Muscle of back (tissue), 13 donors: Measurements from ENCODE around the gene HMGN5. TPM values are rescaled to one million over a fixed set of nuclear protein-coding genes. Genes with fewer than 3 reads are reported as not detected.
A peak's percentile ranks its signal among the peaks of the same experiment; 100 is the strongest.

Source experiments
- DNase-seq, 3 donors: peaks; one replicate each; pipeline versions ENCODE4 v3.0.0 to v3.0.0-alpha.2; 2013
- long read RNA-seq, 9 donors: transcript quantifications; one replicate each; lab custom pipeline, GENCODE V29; 2026
- polyA plus RNA-seq, 10 donors: library from polyadenylated mRNA; unstranded; fragments of 120-200 nt; gene quantifications; one replicate each; pipeline ENCODE4 v1.2.1, GENCODE V29; 2013; ENCODE audit not compliant: insufficient read length in 10 of 10

HMGN5 gene, protein sequence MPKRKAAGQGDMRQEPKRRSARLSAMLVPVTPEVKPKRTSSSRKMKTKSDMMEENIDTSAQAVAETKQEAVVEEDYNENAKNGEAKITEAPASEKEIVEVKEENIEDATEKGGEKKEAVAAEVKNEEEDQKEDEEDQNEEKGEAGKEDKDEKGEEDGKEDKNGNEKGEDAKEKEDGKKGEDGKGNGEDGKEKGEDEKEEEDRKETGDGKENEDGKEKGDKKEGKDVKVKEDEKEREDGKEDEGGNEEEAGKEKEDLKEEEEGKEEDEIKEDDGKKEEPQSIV
- polyA plus RNA-seq: 1 to 10 TPM; 4.8 to 10.0 (median 7.2) TPM
- long read RNA-seq, donor 1, transcript HMGN5-203 (6 exons, 578 nt): major isoform, 6 of 9 reads
- long read RNA-seq, donor 1, partial matches to known transcripts: 0 of 9 reads
- long read RNA-seq, donor 1, other reads (novel, unspliced or antisense): 0 of 9 reads
- long read RNA-seq, donor 2, partial matches to known transcripts: 0 of 6 reads
- long read RNA-seq, donor 2, other reads (novel, unspliced or antisense): 0 of 6 reads
- long read RNA-seq, donor 3: 0 reads
- long read RNA-seq, donor 4, partial matches to known transcripts: 0 of 2 reads
- long read RNA-seq, donor 4, other reads (novel, unspliced or antisense): 0 of 2 reads
- long read RNA-seq, donor 5, partial matches to known transcripts: 258 of 261 reads
- long read RNA-seq, donor 5, other reads (novel, unspliced or antisense): 0 of 261 reads
- long read RNA-seq, donor 6, transcript HMGN5-203 (6 exons, 578 nt): major isoform, 7 of 223 reads
- long read RNA-seq, donor 6, partial matches to known transcripts: 135 of 223 reads
- long read RNA-seq, donor 6, other reads (novel, unspliced or antisense): 80 of 223 reads
- long read RNA-seq, donor 7, transcript HMGN5-203 (6 exons, 578 nt): major isoform, 7 of 78 reads
- long read RNA-seq, donor 7, partial matches to known transcripts: 70 of 78 reads
- long read RNA-seq, donor 7, other reads (novel, unspliced or antisense): 0 of 78 reads
- long read RNA-seq, donor 8, transcript HMGN5-203 (6 exons, 578 nt): major isoform, 9 of 96 reads
- long read RNA-seq, donor 8, partial matches to known transcripts: 82 of 96 reads
- long read RNA-seq, donor 8, other reads (novel, unspliced or antisense): 0 of 96 reads
- long read RNA-seq, donor 9: 0 reads

DNA sequence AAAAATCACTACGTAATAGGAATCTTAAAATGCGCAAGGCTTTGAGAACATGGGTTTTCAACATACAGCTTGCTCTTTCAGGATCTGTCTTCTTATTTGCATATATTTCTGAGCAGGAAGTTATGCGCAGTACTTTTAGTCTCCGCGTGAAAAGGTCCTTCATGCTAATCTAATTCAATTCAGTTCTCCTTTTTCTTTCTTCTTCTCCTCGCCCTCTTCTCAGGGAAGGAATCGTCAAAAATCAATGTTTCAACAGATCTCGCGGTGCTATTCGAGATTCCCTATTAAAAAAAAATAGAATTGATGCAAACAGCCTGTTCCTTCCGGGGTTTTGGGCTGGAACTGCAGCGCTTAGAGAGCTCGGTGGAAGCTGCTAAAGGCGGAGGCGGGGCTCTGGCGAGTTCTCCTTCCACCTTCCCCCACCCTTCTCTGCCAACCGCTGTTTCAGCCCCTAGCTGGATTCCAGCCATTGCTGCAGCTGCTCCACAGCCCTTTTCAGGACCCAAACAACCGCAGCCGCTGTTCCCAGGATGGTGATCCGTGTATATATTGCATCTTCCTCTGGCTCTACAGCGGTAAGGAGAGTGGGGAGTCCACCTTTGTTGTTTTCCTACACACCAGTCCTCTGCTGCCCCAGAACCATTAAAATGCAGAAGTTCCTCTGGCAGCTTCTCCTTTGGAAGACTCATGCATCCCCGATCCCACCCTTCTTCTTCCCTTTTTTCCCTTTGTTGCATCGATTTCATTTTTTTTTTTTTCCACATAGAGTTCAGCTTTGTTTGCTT is at the start of gene HMGN5, which contains the start of gene SH3BGRL:
HMGN5 (minus strand) TSS at position 243 of the 785 bp plus-strand sequence. CDS start 80,364 bp downstream, outside the sequence.
SH3BGRL (plus strand) TSS at position 432 of the 785 bp plus-strand sequence; CDS start at position 531, 99 bp downstream.
- DNase-seq: peak; percentile 87 to 95 (median 88)

DNA sequence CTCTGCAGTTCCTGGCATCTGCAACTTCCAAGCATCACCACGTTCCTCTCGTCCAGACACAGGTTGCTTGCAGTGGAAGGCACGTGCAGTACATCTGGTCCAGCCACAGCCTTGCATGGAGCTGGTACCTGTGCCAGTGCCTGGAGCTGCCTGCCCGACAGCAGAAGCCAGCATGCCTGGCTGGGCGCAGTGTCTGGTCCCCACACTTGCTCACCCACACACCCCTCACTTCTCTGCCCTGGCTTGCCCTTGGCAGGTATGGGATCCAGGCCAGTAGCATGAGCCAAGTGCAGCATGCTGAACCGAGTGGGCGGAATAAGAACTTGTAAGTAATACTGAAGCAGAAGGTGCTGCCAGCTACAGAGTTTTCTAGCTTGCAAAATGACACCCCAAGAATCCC is 40.0 kb upstream of the HMGN5 start:
- DNase-seq: no peak

DNA sequence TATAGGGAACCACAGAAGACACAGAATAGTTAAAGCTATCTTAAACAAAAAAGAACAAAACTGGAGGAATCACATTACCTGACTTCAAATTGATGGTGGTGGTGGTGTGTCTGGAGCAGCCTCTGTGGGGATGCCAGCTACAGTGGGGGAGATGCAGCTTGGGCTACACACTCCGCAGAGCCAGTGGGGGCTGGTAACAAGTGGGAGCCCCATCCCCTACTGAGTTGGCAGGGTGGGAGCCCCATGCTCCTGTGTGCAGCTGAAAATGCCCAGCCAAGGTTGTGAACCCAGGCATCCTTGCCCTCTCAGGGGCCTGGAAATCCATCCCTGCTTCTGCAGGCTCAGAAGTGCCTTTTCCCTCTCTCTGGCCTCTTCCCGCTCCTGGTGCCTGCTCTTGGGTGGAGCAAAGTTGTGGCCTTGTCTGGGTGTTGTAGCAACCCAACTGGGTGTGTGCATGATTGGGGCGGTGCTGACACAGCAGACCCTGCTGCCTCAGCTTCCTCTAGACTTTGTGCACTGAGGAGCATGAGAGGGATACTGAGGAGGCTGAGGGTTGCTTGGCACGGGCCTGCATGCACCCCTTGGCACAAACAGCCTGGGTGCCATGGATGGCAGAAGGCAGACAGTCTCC is 39.1 kb upstream of the HMGN5 start:
- no peak for DNase-seq

DNA sequence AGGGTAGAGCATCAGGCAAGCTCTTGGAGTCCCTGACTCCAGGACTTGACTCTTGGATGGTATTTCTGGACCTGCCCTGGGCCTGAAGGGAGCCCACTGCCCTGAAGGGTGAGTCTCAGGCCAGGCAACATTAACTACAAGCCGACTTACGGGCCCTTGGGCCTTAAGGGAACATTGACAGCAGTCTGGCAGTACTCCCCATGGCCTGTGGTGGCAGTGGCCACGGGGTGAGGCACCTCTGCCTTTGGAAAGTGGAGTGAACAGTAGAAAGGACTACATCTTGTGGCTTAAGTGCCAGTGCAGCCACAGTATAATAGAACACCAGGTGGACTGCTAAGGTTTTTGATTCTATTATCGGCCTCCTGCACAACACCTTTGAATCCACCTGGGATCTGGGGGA is 36.5 kb upstream of the HMGN5 start:
- DNase-seq: no peak

DNA sequence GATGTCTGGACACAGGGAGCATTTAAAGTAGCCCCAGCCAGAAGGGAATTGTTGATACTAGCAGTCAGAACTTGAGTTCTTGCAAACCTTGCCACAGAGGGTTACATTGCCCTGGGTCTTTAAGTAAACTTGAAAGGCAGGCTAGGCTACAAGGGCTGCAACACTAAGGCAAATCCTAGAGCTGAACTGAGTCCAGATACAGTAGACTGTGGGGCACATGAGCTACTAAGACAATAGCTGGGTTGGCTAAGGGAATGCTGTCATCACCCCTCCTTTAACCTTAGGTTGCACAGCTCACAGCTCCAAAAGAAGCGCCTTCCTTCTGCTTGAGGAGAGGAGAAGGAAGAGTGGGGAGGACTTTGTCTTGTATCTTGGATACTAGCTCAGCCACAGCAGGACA is 35.8 kb upstream of the HMGN5 start:
- no peak for DNase-seq

DNA sequence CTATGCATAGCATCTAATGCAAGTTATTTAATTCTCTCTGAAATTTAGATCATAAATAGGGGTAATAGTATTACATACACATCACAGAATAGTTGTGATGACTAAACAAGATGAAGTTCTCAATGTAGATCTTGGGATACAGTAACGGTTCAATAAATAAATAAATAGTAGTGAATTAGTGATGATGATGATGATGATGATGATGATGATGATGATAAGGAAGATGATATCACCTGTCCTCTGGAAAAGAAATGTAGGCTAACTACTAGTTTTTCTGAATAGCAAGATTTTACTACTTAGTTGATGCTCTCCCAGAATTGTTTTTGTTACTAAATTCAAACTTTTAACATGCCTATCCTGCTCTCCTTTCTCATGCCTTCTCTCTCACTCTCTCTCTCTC is 30.5 kb upstream of the HMGN5 start:
- no peak for DNase-seq

DNA sequence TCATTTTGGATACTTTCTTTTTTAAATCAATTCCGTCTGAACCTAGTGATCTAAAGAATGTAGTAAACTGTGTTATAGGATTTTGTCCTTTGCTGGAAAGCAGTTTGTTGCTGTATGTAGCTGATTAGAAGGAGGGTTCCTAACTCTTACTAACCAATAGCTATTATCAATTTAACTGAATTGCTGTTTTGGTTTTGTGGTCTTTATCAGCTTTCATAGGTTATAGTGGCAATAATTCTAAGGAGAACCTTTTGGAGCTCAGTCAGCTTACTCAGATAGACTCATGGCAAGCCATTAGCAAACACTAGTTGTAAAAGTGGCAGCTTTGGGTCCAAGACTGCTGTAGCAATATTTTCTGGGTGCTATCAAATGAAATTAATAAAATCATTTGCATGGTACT is 29.8 kb upstream of the HMGN5 start:
- DNase-seq: no peak

DNA sequence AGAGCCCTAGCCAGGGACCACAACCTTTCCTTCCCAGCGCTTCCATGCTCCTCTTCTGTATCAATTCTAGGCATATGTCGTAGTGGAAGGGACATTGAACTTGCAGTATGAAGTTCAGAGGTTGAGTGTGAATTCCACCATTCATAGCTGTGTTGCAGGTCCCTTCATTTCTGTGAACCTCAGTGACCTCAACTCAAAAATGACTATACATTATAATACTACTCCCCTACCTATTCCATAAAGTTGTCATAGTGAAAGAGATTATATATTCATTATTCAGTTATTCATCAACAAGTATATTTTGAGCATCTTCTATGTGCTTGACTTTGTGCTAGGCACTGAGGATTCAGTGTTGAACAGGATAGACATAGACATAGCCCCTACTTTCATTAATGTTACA is 28.2 kb upstream of the HMGN5 start:
- no peak for DNase-seq

DNA sequence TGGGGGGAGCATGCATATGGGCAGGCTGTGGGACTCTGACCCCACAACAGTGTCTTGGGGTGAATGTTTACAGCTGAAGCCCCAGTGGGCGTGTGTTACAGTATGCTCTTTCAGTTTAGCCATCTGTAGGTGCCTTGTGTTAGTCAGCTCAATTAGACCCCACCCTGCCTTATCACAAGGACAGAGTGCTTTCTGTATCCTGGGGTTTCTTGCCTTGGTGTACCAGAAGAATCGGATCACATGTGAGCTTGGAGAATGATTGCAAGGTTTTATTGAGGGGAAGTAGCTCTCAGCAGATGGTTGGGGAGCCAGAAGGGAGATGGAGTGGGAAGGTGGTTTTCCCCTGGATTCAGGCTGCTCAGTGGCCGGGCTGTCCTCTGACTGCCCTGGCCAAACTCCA is 27.5 kb upstream of the HMGN5 start:
- no peak for DNase-seq

DNA sequence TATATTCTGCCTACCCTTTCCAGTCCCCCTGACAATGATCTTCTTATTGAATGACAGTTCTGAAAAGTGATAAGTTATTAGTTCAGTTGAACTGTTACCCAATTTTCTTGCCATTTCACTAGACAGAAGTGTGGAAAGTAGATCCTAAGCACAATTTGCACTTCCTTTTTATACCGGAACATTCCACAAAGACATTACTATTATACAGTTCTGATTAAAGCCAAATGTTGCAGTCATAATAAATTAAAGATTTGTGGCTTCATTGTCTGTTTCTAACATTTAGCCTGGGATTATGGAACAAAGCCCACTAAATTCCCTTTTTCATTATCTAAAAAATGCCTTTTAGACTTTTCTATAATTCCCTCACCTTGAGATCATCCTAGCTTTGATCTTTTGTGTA is 14.0 kb upstream of the HMGN5 start:
- DNase-seq: no peak

DNA sequence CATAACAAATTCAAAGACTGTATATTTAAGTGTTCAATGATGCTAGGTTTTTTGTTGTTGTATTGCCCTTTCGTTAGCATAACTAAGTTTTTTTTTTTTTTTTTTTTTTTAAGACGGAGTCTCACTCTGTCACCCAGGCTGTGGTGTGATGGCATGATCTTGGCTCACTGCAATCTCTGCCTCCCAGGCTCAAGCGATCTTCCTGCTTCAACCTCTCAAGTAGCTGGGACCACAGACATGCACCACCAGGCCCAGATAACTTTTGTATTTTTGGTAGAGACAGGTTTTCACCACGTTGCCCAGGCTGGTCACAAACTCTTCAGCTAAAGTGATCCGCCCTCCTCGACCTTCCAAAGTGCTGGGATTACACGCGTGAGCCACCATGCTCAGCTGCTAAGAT is 7.2 kb upstream of the HMGN5 start:
- DNase-seq: no peak

DNA sequence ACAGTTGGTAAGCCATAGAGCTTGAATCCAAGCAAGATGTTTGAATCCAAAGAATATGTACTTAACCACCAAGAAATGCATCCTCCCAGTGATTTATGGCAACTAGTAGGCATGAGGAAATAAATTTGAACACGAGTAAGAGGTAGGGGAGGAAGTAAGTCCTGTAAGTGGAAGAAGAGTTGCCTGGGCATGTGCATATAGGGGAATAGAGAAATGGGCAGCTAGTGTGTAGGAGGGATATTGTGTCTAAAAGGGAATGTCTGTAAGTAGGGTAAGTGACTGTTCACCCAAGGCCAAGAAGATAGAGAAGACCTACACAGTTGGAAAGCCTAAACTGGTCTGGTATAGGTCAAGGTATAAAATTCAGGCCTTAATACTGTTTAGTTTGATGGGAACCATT is 4.8 kb upstream of the HMGN5 start:
- DNase-seq: no peak

DNA sequence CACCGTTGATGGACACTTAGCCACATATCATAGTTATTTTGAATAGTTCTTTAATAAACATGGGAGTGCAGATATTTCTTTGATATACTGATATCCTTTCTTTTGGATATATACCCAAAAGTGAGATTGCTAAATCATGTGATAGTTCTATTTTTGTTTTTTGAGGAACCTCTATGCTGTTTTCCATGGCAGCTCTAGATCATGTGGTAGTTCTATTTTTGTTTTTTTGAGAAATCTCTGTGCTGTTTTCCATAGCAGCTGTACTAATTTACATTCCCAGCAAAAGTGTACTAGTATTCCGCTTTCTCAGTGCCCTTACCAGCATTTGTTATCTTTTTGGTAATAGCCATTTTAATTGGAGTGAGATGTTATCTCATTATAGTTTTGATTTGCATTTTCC is 3.8 kb upstream of the HMGN5 start:
- no peak for DNase-seq

DNA sequence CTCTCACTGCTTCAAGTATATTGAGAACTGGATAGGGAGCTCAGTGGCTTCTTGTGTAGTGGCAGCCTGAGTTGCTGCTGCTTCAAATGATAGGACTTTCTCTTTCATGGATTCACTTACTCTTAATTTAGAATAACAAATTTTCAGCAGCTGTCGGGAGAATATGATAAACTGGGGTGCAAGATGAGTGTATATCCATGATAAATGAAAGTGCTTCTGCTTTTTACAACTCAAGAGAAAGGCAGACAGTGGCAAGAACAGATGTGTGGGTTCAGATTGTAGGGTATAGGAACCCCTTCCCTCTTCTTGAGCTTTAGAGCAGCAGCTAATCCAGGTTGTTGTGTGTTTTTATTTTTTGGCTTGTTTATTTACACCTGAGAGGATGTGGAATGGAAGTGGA is 1.2 kb upstream of the HMGN5 start:
- no peak for DNase-seq

DNA sequence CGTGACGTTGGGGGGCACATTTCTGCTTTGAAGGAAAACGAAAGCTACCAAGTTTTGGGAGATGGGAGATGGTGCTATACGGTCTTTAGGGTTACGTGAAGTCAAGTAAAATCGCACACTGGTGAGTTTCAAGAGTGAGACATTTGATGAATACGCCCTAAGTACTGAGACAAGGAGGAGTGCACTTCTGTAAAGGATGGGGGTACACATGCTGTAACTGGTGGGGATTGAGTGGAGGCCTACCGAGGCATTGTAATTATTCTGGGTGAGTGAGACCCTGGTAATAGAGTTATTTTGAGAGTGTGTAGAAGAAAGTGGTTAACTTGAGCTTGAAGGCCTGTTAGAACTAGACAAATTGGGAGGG is 725 bp upstream of the HMGN5 start:
- peak; percentile 17 to 77 (median 39) for DNase-seq

DNA sequence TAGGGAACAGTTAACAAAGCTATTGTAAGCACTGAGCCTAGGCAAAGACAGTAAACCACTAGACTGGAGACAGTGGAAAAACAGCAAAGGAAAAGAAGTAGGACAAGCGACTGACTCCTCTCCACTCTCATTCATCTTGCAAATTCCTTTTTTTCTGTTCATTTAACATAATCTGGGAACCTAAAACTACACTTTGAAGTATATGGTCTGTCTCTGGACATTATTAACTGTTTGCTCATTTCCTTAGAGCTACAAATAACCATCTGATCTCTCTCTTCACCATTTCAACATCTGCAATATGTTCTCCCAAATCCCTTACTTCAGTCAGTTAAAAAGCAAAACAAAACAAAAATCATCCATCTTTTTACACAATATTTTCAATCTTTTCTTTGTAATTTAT is 642 bp downstream of the HMGN5 start:
- DNase-seq: no peak

DNA sequence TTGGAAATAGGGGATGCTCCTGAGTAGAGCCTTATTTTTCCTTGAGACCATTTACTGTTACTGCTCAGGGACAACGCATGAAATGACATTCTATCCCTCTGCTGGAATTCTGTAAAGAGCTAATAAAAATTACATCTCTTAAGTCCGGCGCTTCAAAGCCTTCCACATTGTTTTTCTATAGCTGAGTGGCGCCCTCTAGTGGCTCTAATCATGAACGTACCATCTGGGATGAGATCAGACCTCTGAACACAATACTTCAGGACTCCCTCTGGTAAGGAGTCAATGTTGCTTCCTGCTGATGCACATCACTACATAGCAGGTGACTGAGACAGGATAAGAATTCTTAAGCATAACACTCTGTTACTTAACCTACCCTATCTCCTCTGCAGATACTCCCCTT is 6.0 kb downstream of the HMGN5 start:
- peak in 2 of 3 donors; percentile 21 to 45 for DNase-seq

DNA sequence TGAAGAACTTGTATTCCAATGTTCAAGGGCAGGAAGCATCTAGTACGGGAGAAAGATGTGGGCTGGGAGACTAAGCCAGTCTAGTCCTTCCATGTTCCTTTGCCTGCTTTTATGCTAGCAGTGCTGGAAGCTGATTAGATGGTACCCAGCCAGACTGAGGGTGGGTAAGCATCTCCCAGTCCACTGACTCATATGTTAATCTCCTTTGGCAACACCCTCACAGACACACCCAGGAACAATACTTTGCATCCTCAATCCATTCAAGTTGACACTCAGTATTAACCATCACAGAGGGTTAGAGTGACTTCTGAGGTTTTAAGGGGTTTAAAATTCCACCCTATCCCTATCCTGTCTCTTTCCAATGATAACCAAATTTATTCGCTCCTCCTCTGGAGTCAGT is 6.5 kb downstream of the HMGN5 start:
- DNase-seq: no peak

DNA sequence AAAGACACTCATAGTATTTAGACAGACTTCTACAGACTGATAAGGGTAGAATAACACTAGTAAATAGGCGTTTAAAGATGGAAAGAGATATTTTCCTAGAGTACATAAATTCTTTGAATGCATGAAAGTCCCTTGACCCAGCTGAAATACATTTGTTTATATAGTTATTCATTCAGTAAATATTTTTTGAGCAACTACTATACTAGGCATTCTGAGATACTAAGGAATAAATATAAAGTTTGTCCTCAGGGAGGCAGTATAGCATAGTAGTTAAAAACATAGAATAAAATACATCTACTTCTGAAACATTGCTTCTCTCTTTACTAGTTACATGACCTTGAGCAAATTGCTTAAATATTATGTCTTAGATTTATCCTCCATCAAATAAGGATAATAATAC is 27.4 kb downstream of the HMGN5 start:
- peak; percentile 3 to 14 (median 7) for DNase-seq

DNA sequence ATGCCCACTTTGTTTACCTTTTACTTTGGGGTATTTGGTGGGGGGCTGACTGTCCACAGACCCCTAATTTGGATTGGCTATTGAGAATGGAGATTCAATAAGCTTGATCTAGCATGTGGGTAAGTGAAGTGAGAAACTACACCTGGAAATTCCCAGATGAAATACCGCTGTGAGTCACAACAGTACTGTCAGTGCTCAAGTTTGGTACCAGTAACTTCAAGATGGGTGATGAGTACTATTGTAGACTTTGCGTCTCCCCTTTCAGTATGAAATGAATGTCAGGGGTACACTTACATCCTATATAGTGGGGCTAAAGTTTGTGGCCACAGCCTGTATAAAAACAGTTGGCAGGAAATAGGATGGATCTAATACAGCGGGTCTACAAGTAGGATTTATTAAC is 33.3 kb downstream of the HMGN5 start:
- DNase-seq: no peak
